Panc1 (cell line): ENCODE results near the gene COX7C. TPM values are rescaled to one million over a fixed set of nuclear protein-coding genes. Genes with fewer than 3 reads are reported as not detected.

ENCODE experiments used
- ATAC-seq: fragments of 200-7000 bp; cut with Tn5 transposase; 2 replicates; pipeline ENCODE4 v1.9.1; 2020; ENCODE audit warnings: mild to moderate bottlenecking, moderate library complexity
- BruUV-seq: library from RNA; stranded (reverse); fragments of 400-500 nt; replicated peaks from 2 replicates; lab custom pipeline; 2021; lab: Mats Ljungman, UMichigan
- CTCF ChIA-PET: fragments of 300-600 bp; sonication (Branson Sonifier 250); formaldehyde crosslinking; loops from one replicate; lab custom pipeline; 2022; ENCODE audit warnings: antibody characterized with exemption; lab: Charles Lee
- POLR2A ChIA-PET: fragments of 300-600 bp; sonication (Branson Sonifier 250); formaldehyde crosslinking; loops from one replicate; lab custom pipeline; 2022; ENCODE audit warnings: antibody characterized with exemption; lab: Charles Lee
- DNase-seq: peaks from one replicate; pipeline ENCODE4 v3.0.0-alpha.2; 2010; ENCODE audit warnings: low read depth, low spot score
- H3K27ac ChIP-seq: 2 replicates; pipeline ENCODE4 v1.5.1; 2011; ENCODE audit warnings: mild to moderate bottlenecking, low read length, inconsistent platforms
- H3K27me3 ChIP-seq: fragments of 200-500 bp; sonication (Bioruptor generic); 2 replicates; pipeline ENCODE4 v1.6.0; 2014; ENCODE audit warnings: low read length, inconsistent platforms; ENCODE audit not compliant: control insufficient read depth, insufficient read depth
- H3K36me3 ChIP-seq: fragments of 200-500 bp; sonication (Bioruptor generic); 2 replicates; pipeline ENCODE4 v1.5.1; 2014; ENCODE audit warnings: inconsistent platforms, mild to moderate bottlenecking, low read length, moderate library complexity; ENCODE audit not compliant: control insufficient read depth, insufficient read depth
- H3K4me1 ChIP-seq: 2 replicates; pipeline ENCODE4 v1.5.1; 2011; ENCODE audit warnings: inconsistent platforms, mild to moderate bottlenecking, low read length, moderate library complexity; ENCODE audit not compliant: control insufficient read depth, insufficient read depth
- H3K4me3 ChIP-seq, 2 experiments: 2 replicates each; pipeline ENCODE4 v1.5.1; 2011 to 2012; ENCODE audit warnings: low read depth in 2 of 2, low read length in 2 of 2, mild to moderate bottlenecking in 2 of 2, inconsistent platforms in 1 of 2, moderate library complexity in 1 of 2
- H3K9me3 ChIP-seq: fragments of 200-500 bp; sonication (Bioruptor generic); 2 replicates; pipeline ENCODE4 v1.5.1; 2014; ENCODE audit warnings: low read depth, mild to moderate bottlenecking, inconsistent platforms, low read length, moderate library complexity; ENCODE audit not compliant: control insufficient read depth, insufficient read depth
- CTCF ChIP-seq: fragments of 450-650 bp; IDR thresholded peaks from 2 replicates; pipeline ENCODE4 v1.5.1; 2017; ENCODE audit warnings: mild to moderate bottlenecking
- POLR2AphosphoS5 ChIP-seq: IDR thresholded peaks from 2 replicates; pipeline ENCODE4 v1.6.1; 2012; ENCODE audit warnings: mild to moderate bottlenecking, low read depth, low read length, moderate library complexity
- REST ChIP-seq, 2 experiments: IDR thresholded peaks; 2 replicates each; pipeline ENCODE4 v1.6.1; 2011 to 2012; ENCODE audit warnings: low read depth in 2 of 2, control low read depth in 1 of 2, low read length in 1 of 2, mild to moderate bottlenecking in 1 of 2, moderate library complexity in 1 of 2; ENCODE audit not compliant: insufficient read depth in 1 of 2
- SIN3A ChIP-seq: IDR thresholded peaks from 2 replicates; pipeline ENCODE4 v1.6.1; 2012; ENCODE audit warnings: low read depth, mild to moderate bottlenecking, low read length, moderate library complexity, borderline replicate concordance; ENCODE audit not compliant: insufficient read depth
- TCF7L2 ChIP-seq: IDR thresholded peaks from 2 replicates; pipeline ENCODE4 v1.6.1; 2011; ENCODE audit warnings: mild to moderate bottlenecking, low read depth, low read length, inconsistent platforms
- in situ Hi-C: cut with HindIII; loops from 2 replicates; pipeline ENCODE4 v1.10.0; 2016; ENCODE audit warnings: low sequenced_read_pairs, low pct_unique_long_range_greater_than_20kb
- intact Hi-C: fragments of 100-400 bp; cut with micrococcal nuclease; formaldehyde crosslinking; loops from one replicate; pipeline ENCODE4 v1.10.0; 2022; ENCODE audit not compliant: unreplicated experiment
- total RNA-seq: library from RNA; stranded (reverse); gene quantifications from one replicate; pipeline ENCODE4 v1.2.1, GENCODE V29; 2021; ENCODE audit not compliant: unreplicated experiment

The COX7C gene
- total RNA-seq, 1 experiment from 2014 or later: 536 TPM

GRCh38 chr5:86631165-86631564, 13.4 kb downstream of the COX7C start:
- Histone ChIP-seq H3K27me3 (no peaks in the 10 kb centered on the region), H3K36me3 (no peaks in the 10 kb centered on the region), H3K4me3 (no peak overlapping the region), H3K27ac (no peak overlapping the region), H3K9me3 (no peaks in the 10 kb centered on the region), H3K4me1 (no peaks in the 10 kb centered on the region)
- TF ChIP-seq SIN3A (no peak), TCF7L2 (no peak), CTCF (no peak), REST (IDR thresholded peaks at IDR 0.05; ENCODE audit: insufficient read depth in 1 of 2, low read depth in 2 of 2, low read length in 1 of 2) (no peak), POLR2AphosphoS5 (no peak)
- ATAC-seq (no peak), DNase-seq (no peak)
- no TSS peak for BruUV-seq
- intact Hi-C loops (no loop called here), in situ Hi-C loops (no loop called here)
- CTCF ChIA-PET: no interaction called here
- POLR2A ChIA-PET: no interaction called here

- intact Hi-C loops: no loop called here
These were observed 23.3 kb downstream of the COX7C start for GRCh38 chr5:86640998-86641397.

More at GRCh38 chr5:86640998-86641397, 23.3 kb downstream of the COX7C start:
- Histone ChIP-seq H3K27me3 (no peaks in the 10 kb centered on the region), H3K4me1 (no peaks in the 10 kb centered on the region), H3K9me3 (no peaks in the 10 kb centered on the region), H3K4me3 (no peak overlapping the region), H3K36me3 (no peaks in the 10 kb centered on the region), H3K27ac (no peak overlapping the region)
- in situ Hi-C loops: no loop called here
- BruUV-seq: no TSS peak
- ATAC-seq (no peak), DNase-seq (no peak)
- TF ChIP-seq SIN3A (no peak), REST (IDR thresholded peaks at IDR 0.05; ENCODE audit: insufficient read depth in 1 of 2, low read depth in 2 of 2, low read length in 1 of 2) (no peak), POLR2AphosphoS5 (no peak), TCF7L2 (no peak), CTCF (no peak)
- CTCF ChIA-PET: no interaction called here
- POLR2A ChIA-PET: no interaction called here
